DOHH2 (cell line): ENCODE results near the gene RCN2.

Source experiments
- H3F3A ChIP-seq: fragments of 200-600 bp; sonication (generic), shearing (Covaris generic); 2 replicates; pipeline ENCODE4 v1.6.0; 2016; ENCODE audit warnings: antibody characterized with exemption, mild to moderate bottlenecking; ENCODE audit not compliant: control insufficient read depth, insufficient read depth
- H3K27ac ChIP-seq: fragments of 200-600 bp; sonication (generic); 2 replicates; pipeline ENCODE4 v1.5.1; 2014; ENCODE audit warnings: low read depth, mild to moderate bottlenecking, low read length, moderate library complexity
- H3K27me3 ChIP-seq: fragments of 200-600 bp; sonication (generic); 2 replicates; pipeline ENCODE4 v1.6.1; 2014; ENCODE audit warnings: mild to moderate bottlenecking, low read length, mixed read lengths; ENCODE audit not compliant: control insufficient read depth
- H3K36me3 ChIP-seq: fragments of 200-600 bp; sonication (generic); 2 replicates; pipeline ENCODE4 v1.6.1; 2014; ENCODE audit warnings: mild to moderate bottlenecking, low read length, moderate library complexity, mixed read lengths; ENCODE audit not compliant: control insufficient read depth
- H3K4me1 ChIP-seq: fragments of 200-600 bp; sonication (generic); 2 replicates; pipeline ENCODE4 v1.6.1; 2014; ENCODE audit warnings: mild to moderate bottlenecking, low read length, mixed read lengths; ENCODE audit not compliant: control insufficient read depth
- H3K4me2 ChIP-seq: fragments of 200-600 bp; sonication (generic); 2 replicates; pipeline ENCODE4 v1.6.0; 2014; ENCODE audit warnings: mild to moderate bottlenecking, low read length, moderate library complexity
- H3K4me3 ChIP-seq: fragments of 200-600 bp; sonication (generic); 2 replicates; pipeline ENCODE4 v1.5.1; 2014; ENCODE audit warnings: mild to moderate bottlenecking, low read length, mixed read lengths
- H3K79me2 ChIP-seq: fragments of 200-600 bp; sonication (generic); 2 replicates; pipeline ENCODE4 v1.6.1; 2014; ENCODE audit warnings: mild to moderate bottlenecking, low read length, mixed read lengths; ENCODE audit not compliant: control insufficient read depth
- H3K9me2 ChIP-seq: fragments of 200-600 bp; sonication (generic); replicated peaks from 2 replicates; pipeline ENCODE4 v1.6.1; 2014; ENCODE audit warnings: mild to moderate bottlenecking, low read length, mixed read lengths; ENCODE audit not compliant: control insufficient read depth
- H3K9me3 ChIP-seq: fragments of 200-600 bp; sonication (generic); 2 replicates; pipeline ENCODE4 v1.6.1; 2014; ENCODE audit warnings: antibody characterized with exemption, low read length, mixed read lengths; ENCODE audit not compliant: control insufficient read depth, insufficient read depth
- H4K20me1 ChIP-seq: fragments of 200-600 bp; sonication (generic); 2 replicates; pipeline ENCODE4 v1.6.0; 2014; ENCODE audit warnings: low read depth, mild to moderate bottlenecking, antibody characterized with exemption, low read length, moderate library complexity; ENCODE audit not compliant: control insufficient read depth, insufficient read depth
- EZH2phosphoT487 ChIP-seq: fragments of 200-600 bp; sonication (generic); IDR thresholded peaks from 2 replicates; pipeline ENCODE4 v1.6.1; 2017; ENCODE audit warnings: borderline replicate concordance, mild to moderate bottlenecking, antibody characterized with exemption, low read length, moderate library complexity, mixed read lengths
- TF ChIP-seq, protein P1 (sequence below): fragments of 200-600 bp; sonication (generic); IDR thresholded peaks from one replicate; pipeline ENCODE4 v1.5.1; 2014; ENCODE audit warnings: antibody characterized with exemption, mild to moderate bottlenecking, low read depth, low read length; ENCODE audit not compliant: poor library complexity, severe bottlenecking

RCN2 gene

DNA sequence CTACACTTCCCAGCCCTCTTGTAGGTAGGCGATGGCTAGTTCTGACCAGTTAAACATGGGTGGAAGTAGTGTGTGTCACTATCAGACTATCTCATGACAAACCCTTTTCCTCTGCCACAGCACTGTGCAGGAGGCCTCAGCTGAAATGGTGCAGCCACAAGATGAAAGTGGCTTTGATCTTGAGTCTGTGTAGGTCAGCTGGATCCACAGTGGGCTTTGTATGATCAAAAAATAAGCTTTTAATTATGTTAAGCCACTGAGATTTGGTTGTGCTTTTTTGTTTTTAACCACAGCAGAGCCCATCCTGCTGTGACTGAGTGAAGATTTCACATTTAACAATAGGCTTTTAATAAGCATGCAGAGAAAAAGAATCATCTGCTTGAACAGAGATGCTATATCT is 19.7 kb downstream of the RCN2 start:
- Histone ChIP-seq H3K27me3 (peaks cover 6% of the 10 kb centered on the region; the same call in 1 of the 2 replicates), H3K4me3 (no peak overlapping the region), H4K20me1 (no peaks in the 10 kb centered on the region), H3K9me2 (no peaks in the 10 kb centered on the region), H3K4me2 (no peak overlapping the region), H3K4me1 (peaks cover 23% of the 10 kb centered on the region), H3K9me3 (no peaks in the 10 kb centered on the region), H3F3A (no peaks in the 10 kb centered on the region), H3K36me3 (peaks cover 21% of the 10 kb centered on the region), H3K27ac (no peak overlapping the region), H3K79me2 (no peaks in the 10 kb centered on the region)
- TF ChIP-seq EZH2phosphoT487 = no peak
- TF ChIP-seq, protein P1, sequence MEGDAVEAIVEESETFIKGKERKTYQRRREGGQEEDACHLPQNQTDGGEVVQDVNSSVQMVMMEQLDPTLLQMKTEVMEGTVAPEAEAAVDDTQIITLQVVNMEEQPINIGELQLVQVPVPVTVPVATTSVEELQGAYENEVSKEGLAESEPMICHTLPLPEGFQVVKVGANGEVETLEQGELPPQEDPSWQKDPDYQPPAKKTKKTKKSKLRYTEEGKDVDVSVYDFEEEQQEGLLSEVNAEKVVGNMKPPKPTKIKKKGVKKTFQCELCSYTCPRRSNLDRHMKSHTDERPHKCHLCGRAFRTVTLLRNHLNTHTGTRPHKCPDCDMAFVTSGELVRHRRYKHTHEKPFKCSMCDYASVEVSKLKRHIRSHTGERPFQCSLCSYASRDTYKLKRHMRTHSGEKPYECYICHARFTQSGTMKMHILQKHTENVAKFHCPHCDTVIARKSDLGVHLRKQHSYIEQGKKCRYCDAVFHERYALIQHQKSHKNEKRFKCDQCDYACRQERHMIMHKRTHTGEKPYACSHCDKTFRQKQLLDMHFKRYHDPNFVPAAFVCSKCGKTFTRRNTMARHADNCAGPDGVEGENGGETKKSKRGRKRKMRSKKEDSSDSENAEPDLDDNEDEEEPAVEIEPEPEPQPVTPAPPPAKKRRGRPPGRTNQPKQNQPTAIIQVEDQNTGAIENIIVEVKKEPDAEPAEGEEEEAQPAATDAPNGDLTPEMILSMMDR = no peak

DNA sequence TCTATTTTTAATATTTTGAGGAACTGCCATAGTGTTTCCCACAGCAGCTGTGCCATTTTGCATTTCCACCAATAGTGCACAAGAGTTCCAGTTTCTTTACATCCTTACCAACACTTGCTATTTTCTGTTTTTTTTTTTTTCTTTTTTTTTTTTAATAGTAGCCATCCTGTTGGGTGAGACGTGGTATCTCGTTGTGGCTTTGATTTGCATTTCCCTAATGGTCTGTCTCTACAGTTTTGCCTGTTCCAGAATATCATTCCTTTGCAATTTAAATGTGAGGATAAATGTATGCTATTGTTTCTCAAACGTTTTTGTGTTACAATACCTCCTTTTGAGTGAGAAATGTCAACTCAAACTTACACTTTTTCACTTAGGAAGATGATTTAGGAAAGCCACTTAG is 22.4 kb downstream of the RCN2 start:
- Histone ChIP-seq H3K4me3 (no peak overlapping the region), H3K4me2 (no peak overlapping the region), H3K9me3 (no peaks in the 10 kb centered on the region), H3K27me3 (peaks cover 9% of the 10 kb centered on the region), H3K27ac (no peak overlapping the region), H3F3A (no peaks in the 10 kb centered on the region), H3K79me2 (no peaks in the 10 kb centered on the region), H4K20me1 (no peaks in the 10 kb centered on the region), H3K9me2 (no peaks in the 10 kb centered on the region), H3K4me1 (peaks cover 3% of the 10 kb centered on the region; the same call in 1 of the 2 replicates), H3K36me3 (peaks cover 6% of the 10 kb centered on the region)
- TF ChIP-seq, protein P1 = no peak
- no peak for TF ChIP-seq EZH2phosphoT487

DNA sequence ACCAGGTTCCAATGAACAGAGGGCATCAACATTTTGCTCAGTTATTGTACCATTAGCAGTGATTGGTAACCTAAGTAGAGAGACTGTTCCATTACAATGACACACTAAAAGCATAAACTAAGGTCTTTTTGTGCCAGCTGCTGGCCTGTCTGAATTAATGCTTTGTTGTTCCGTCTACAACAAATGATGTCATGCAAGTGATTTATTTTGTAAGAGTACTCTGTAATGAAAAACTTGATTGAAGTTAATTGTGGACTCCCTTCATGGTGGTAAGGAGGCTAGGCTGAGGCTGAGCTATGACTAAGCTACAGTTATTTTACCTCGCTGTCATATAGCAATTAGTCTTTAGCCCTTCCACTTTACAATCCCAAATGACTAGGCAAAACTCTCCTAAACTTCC is 23.2 kb downstream of the RCN2 start:
- Histone ChIP-seq H3K9me2 (no peaks in the 10 kb centered on the region), H3K36me3 (peaks cover 6% of the 10 kb centered on the region), H3K4me3 (no peak overlapping the region), H3K4me2 (no peak overlapping the region), H3F3A (no peaks in the 10 kb centered on the region), H3K9me3 (no peaks in the 10 kb centered on the region), H4K20me1 (no peaks in the 10 kb centered on the region), H3K27me3 (peaks cover 9% of the 10 kb centered on the region), H3K79me2 (no peaks in the 10 kb centered on the region), H3K4me1 (peaks cover 3% of the 10 kb centered on the region; the same call in 1 of the 2 replicates), H3K27ac (no peak overlapping the region)
- TF ChIP-seq, protein P1 = no peak
- TF ChIP-seq EZH2phosphoT487 = no peak
